OCI-M2 (cell line): ENCODE data around the gene MARCHF6.
"Not testable (repeated sequence)": the region's sequence is repeated elsewhere in the genome, so short reads cannot be mapped to it uniquely, and the experiment has no call there.

Experiments
- DNase-seq: peaks from one replicate; lab custom pipeline; 2025; ENCODE audit not compliant: unreplicated experiment; lab: John Stamatoyannopoulos, UW

Gene MARCHF6, protein sequence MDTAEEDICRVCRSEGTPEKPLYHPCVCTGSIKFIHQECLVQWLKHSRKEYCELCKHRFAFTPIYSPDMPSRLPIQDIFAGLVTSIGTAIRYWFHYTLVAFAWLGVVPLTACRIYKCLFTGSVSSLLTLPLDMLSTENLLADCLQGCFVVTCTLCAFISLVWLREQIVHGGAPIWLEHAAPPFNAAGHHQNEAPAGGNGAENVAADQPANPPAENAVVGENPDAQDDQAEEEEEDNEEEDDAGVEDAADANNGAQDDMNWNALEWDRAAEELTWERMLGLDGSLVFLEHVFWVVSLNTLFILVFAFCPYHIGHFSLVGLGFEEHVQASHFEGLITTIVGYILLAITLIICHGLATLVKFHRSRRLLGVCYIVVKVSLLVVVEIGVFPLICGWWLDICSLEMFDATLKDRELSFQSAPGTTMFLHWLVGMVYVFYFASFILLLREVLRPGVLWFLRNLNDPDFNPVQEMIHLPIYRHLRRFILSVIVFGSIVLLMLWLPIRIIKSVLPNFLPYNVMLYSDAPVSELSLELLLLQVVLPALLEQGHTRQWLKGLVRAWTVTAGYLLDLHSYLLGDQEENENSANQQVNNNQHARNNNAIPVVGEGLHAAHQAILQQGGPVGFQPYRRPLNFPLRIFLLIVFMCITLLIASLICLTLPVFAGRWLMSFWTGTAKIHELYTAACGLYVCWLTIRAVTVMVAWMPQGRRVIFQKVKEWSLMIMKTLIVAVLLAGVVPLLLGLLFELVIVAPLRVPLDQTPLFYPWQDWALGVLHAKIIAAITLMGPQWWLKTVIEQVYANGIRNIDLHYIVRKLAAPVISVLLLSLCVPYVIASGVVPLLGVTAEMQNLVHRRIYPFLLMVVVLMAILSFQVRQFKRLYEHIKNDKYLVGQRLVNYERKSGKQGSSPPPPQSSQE

DNA sequence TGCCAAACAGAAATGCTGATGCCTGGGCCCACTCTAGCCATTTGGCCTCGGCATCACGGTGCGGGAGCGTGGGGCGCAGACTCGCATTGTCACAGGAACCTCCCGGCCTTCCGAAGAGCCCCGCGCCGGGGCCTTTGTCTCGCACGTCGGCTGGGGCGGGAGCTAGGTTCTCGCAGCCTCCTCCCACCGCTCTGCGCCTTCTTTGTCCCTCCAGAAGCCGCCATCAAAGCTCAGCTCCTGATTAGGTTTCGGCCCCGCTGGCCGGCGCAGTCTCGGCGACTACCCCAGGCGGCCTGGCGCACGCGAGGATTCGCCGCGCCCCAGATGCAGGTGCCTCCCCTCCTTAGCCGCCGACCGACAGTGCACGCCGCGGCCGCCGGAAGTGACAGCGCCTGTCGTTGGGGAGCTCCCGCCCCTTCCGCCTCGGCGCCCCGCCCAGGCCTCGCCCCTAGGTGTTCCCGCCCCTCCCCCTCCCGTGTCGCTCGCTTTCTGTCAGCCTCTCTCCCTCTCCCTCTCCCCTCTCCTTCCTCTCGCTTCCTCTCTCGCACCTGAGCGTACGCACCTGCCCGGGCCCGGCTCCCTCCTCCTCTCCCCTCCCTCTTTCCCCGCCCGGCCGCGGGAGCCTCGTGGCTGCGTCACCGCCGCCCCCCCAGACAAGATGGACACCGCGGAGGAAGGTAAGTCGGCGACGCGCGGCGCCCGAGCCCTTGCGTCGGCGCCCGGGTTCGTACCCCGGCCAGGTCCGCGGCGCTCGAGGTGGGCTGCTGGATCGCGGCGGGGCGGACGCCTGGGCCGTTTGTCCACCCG, at the start of gene MARCHF6:
Gene MARCHF6 (plus strand): TSS at position 455 of the 807 bp plus-strand sequence. CDS start 204 bp downstream, at position 659.
- DNase-seq: no peak

DNA sequence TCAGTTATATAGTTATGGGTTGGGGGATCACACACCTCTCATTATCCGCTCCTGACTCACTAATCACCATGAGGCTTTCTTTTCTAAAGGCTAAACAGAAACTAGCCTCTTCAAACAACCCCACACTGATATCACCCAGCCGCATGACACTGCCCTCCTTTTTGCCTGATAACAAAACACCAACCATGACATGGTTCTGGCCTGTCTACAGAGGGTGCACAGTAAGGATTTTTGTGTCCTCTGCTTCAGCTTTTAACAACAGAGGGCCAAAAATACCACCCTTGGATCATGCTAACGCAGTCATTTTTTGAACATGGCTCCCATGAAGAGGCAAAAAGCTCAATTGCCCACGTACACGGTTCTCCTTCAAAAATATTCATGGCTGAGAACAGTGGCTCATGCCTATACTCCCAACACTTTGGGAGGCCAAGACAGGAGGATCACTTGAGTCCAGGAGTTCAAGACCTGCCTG, 49.8 kb upstream of the MARCHF6 start:
- DNase-seq: no peak

DNA sequence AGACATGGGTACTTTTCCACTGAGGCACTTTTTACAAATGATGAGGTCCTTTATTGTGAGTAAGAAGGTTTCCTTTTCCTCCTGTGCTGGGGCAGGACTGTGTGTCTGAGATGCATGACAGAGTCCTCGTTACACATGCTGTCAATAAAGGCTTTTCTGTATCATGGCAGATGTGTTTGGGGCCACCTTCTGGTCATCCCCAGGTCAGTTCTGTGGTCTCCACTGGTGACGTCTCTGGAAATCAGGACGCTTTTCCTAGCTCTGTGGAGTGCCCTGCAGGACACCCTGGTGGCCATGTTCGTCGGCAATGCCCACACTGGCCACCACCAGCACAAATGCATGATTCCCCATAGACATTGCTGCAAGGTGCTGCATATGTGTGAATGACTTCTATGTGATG, 48.6 kb upstream of the MARCHF6 start:
- no peak for DNase-seq

DNA sequence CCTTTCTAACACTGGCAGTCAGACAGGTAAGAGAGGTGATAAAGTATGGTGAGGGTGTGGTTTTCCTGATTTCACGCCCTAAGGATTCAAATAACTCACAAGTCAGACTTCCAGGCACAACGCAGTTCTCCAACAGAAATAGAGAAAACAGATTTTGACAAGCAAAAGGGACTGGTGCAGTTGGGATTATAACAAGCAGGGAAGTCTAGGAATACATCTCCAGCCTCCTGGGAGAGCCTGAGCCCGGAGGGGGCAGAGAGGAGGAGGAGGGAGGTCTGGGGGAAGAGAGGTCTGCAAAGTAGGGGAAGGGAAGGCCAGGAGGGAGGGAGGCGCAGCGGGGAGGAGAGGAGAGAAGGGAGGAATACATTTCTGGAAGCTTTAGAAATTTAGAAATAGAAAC, 47.4 kb upstream of the MARCHF6 start:
- no peak for DNase-seq

DNA sequence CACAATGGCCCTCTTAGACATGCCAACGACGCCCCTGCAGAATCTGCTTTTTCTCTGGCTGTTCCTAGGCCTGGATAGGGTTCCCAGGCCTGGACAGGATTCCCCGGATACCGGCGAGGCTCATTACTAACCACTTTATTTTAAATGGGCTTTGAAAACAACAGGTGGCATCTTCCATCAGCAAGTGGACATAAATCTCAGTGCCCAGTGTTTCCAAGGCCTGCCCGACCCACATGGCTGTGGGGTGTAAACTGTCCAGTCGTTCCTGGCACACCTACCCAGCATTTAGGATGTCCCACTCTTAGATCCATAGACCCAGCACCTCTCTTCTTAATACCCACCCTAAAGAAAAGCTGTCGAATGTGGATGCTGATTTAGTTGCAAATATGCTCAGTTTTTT, 46.7 kb upstream of the MARCHF6 start:
- DNase-seq: no peak

DNA sequence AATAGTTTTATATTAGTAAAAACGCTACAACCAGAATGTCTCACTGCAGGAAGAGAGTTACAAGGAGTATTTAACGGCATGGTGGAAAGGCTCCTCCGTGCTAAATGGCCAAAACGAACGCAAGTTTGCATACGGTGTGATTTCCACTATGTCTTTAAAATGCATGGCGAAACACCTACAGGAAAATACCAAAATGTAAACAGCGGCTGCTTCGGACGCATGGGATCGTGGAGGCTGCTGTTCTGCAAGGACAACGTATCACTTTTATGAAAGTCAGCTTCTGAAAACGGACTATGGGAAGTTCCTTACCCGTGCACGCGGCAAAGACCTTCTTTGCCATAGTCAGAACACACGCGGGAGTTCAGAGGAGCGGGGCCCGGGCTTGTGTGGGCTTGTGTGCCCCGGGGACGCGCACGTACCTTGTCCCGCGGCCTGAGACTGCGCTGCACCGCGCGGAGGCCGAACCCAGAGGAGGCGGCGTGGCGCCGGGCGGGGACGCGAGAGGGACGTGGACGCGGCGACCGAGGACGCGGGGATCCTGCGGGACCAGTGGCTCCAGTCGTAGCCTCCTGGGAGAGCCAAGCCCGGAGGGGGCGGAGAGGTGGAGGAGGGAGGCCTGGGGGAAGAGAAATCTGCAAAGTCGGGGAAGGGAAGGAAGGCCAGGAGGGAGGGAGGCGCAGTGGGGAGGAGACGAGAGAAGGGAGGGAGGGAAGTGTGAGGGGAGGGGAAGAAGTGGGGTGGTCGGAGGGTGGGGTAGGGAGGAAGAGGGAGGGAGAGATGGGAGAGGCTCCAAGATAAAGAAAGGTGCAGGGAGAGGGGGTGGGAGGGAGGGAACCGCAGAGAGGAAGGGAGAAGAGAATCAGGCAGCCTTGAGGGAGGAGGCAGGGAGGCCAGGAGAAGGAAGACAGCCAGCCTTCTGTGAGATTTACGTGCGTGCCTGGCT, 46.0 kb upstream of the MARCHF6 start, which contains the start of gene CMBL:
Gene CMBL (minus strand): TSS at position 697 of the 943 bp plus-strand sequence. CDS start 17,140 bp downstream, outside the sequence.
- DNase-seq: no peak

DNA sequence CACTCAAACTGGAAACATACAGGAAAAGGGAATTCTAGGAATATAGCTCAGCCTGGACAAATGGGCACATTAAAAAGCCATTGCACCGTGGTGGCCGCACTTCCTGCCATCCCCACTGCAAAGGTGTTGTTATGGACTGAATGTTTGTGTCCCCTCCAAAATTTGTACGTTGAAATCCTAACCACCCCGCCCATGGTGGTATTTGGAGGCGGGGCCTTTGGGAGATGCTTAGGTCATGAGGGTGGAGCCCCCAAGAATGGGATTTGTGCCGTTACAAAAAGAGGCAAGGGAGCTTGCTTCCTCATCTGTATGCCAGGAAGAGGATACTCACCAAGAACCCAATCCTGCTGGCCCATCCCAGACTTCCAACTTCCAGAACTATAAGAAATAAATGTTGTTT, 44.7 kb upstream of the MARCHF6 start:
- no peak for DNase-seq

DNA sequence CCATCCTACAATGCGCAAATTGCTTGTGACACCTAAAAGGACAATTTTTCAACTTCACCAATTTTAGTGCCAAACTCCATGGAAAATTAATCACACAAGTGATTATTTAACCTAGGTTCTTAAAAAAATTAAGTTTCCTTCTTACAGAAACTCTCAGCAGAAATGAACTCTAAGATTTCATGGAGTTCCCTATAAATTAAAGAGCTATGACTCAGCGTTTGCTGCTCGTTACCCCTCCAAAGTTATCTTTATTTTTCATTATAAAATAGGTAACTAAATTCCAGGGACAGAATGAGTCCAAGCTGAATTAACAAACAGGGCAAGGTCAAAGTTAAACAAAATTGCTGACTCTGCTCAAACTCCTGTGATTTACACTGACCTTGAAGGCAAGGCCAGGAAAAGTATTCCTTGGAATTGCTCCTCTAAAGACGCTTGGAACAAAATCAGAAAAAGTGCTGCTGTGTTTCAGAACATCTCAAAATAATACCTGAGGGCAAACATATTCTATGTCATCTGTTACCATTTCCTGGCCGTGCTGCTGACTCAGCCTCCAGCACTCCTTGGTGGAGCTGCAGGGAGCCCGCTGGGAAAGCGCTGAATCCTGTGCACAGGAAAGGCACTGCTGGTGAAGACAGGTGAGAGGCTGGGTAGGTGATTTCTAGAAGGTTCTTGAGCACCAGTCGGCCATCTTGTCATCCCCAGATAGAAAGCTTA, 43.3 kb upstream of the MARCHF6 start:
- no peak for DNase-seq

DNA sequence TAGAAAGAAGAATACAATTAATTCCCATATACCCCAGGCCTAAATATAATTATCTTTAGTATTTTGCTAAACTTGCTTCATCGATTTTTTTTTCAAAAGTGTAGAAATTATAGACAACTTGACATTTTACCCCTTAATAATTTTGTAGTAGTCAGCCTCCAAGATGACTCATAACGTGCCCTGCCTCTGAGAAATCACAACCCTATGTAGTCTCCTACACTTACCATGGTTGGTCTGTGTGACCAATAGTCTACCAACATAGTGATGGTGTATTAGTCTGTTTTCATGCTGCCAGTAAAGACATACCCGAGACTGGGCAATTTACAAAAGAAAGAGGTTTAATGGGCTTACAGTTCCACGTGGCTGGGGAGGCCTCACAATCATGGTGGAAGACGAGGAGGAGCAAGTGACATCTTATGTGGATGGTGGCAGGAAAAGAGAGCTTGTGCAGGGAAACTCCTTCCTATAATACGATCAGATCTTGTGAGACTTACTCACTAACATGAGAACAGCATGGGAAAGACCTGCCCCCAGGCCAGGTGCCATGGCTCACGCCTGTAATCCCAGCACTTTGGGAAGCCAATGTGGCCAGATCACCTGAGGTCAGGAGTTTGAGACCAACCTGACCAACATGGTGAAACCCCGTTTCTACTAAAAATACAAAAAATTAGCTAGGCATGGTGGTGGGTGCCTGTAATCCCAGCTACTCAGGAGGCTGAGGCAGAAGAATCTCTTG, 42.5 kb upstream of the MARCHF6 start:
- DNase-seq: not testable (repeated sequence)

DNA sequence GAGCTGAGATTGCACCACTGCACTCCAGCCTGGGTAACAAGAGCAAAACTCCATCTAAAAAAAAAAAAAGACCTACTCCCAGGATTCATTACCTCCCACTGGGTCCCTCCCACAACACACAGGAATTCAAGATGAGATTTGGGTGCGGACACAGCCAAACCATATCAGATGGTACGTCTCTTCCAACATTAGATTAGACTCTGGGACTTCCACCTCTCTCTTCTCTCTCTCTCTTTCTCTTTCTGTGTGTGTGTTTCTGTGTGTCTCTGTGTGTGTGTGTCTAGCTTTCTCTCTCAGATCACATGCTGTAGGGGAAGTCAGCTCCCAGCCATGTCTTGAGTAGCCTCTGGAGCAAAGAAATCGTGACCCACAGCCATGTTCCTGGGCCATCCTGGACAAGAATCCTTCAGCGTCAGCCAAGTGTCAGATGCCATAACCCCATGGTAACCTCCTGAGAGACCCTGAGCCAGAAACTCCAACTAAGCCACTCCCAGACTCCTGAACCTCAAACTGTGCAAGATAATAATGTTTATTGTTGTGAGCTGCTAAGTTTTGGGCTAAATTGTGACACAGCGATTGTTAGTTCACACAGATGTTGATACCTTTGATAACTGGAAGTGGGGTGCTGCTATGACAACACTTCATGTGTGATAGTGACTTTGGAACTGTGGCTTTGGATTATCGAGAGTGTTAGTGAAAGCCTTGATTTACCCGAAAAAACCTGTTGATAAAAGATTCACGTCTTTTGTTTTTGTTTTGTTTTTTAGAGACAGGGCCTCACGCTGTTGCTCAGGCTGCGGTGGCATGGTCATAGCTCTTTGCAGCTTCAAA, 41.7 kb upstream of the MARCHF6 start:
- DNase-seq: no peak

DNA sequence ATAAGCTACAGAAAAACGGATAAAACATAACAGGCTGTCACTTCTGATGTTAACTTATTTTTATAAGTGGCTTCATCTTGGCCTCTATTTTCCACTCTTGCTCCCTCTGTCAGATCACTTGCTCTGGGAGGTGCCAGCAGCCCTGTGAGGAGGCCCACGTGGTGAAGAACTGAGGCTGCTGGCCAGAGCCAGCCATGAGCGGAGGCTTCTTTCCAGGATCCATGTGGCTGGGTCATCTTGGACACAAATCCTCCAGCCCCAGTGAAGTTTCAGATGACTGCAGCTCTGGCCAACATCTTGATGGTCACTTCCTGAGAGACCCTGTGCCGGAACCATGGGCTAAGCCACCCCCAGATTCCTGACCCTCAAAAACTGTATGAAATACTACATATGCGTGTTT, 38.3 kb upstream of the MARCHF6 start:
- DNase-seq: no peak

DNA sequence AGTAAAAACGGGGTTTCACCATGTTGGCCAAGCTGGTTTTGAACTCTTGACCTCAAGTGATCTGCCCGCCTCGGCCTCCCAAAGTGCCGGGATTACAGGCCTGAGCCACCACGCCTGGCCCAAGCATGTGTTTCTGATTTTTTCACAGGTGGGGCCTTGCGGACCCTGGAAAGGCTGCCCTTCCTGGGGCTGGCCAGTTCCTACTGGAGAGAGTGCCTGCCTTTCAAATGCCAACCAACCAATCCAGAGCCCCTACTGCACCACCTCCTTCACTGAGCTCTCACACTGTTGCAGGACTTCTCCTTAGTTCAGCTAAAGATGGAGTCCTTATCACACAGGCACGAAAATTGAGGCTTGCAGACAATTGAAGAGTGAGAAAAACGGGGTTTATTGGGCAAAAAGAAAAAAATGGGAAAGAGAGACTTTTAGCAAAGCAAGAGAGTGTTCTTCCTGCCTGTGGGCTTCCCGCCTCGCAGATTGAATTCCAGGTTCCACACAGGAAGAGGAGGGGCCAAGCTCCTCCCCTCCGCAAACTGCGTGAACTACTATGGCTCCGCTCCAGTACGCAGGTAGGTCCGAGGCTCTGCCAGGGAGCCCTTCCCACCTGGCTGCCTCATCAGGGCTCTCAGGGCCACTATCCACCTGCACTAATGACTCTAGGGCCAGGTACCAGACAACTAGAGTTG, 37.5 kb upstream of the MARCHF6 start:
- DNase-seq: no peak

DNA sequence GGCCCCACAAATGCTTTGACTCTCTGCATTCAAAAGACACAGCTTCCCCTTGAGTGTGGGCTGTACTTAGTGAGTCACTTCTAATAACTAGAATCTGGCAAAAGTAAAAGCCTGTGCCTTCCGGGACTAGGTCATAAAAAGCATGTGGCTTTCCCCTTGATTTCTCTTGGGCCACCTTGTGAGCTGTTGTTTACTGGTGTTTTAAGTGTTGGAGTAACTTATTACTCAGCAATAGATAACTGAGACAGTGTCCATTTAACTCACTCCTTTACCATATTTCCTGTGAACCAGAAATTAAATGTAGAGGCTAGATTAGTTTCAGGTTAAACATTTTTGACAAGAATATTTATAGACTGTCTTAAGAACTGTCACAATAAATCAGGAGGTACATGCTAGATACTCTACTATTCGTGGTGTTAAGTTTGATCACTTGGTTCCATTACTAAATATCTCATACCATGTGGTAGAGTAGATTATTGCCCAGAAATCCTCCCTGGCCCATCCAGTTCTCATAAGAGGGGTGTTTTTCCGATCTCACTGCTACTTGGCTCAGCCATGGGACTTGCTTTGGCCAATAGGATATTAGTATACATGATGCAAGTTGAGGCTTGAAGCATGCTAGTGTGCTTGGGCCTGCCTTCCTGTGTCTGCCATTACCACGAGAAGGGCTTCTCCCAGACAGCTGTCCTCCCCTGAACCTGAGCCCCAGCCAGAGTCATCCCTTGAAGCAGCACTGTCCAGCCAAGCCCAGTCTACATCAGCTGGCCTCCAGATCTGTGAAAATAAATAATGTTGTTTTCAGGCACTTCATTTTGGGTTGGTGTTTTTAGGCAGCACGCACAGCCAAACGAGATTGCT, 35.4 kb upstream of the MARCHF6 start:
- no peak for DNase-seq

DNA sequence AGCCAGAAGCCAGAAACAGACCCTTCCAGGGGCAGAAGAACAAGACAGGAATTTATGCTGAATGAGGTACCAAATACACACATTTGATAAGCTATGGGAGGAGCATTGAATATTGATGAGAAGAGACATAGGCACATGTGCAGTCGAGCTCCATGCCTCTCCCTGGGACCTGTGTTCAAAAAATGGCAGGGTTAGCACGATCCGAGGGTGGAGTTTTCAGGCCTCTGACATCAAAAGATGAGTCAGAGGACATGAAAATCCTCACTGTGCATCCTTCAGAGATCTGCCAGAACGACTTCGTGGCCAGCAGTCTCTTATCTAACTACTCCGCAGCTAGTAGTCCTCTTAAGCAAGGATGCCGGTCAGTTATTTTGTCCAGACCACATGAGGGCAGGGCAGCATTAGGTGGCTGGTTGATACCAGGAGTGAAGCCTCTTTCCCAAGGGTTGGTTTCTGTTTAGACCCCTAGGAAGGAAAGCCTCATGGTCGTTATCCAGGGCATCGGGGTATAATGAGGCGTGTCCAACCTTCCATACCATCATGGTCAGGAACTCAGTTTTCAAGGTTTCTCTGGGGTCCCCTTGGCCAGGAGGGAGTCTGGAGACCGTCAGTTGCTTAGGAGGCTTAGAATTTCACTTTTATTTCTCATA, 34.2 kb upstream of the MARCHF6 start:
- peak; percentile 28 for DNase-seq

DNA sequence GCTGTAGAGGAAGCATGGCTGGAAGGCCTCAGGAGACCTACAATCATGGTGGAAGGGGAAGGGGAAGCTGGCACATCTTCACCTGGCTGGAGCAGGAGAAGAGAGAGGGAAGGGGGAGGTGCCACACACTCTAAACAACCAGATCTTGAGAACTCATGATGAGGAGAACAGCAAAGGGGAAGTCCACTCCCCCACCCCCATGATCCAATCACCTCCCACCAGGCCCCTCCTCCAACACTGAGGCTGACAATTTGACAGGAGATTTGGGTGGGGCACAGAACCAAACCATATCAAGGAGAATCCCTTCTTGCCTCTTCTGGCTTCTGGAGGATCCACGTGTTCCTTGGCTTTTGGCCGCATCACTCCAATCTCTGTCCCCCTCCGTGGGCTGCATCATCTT, 32.7 kb upstream of the MARCHF6 start:
- DNase-seq: no peak

DNA sequence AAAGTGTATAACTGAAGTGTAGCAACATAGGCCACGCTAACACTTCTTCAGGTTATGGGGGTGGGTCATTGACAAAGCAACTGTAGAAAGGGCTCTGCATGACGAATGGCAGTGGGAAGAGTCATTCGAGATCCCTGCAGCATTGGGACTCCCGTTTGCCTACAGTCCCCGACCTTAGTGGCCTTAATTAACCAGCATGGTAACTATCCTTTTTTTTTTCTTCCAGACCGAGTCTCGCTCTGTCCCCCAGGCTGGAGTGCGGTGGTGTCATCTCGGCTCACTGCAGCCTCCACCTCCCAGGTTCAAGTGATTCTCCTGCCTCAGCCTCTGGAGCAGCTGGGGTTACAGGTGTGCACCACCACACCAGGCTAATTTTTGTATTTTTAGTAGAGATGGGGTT, 31.6 kb upstream of the MARCHF6 start:
- DNase-seq: no peak
